HEK293 (cell line): ENCODE results near the gene AKT1.
A peak's percentile ranks its signal among the peaks of the same experiment; 100 is the strongest.

Source experiments
- KLF9 ChIP-seq: fragments of 450-650 bp; formaldehyde crosslinking; IDR thresholded peaks from 2 replicates; pipeline ENCODE4 v1.5.1; 2016; ENCODE audit warnings: missing biosample characterization, missing genetic modification characterization, low read depth
- PATZ1 ChIP-seq: fragments of 450-650 bp; formaldehyde crosslinking; IDR thresholded peaks from 2 replicates; pipeline ENCODE4 v1.5.1; 2016; ENCODE audit warnings: missing biosample characterization, missing genetic modification characterization
- PBX3 ChIP-seq: sonication (generic); formaldehyde crosslinking; IDR thresholded peaks from 2 replicates; pipeline ENCODE4 v1.8.1; 2022; ENCODE audit warnings: mild to moderate bottlenecking, moderate library complexity, missing genetic modification reagents
- TSHZ1 ChIP-seq: fragments of 450-650 bp; formaldehyde crosslinking; IDR thresholded peaks from 2 replicates; pipeline ENCODE4 v1.5.1; 2016; ENCODE audit warnings: missing biosample characterization, missing genetic modification characterization, borderline replicate concordance
- YY2 ChIP-seq: fragments of 450-650 bp; formaldehyde crosslinking; IDR thresholded peaks from 2 replicates; pipeline ENCODE4 v1.5.1; 2016; ENCODE audit warnings: missing biosample characterization, missing genetic modification characterization
- ZBTB17 ChIP-seq: fragments of 450-650 bp; formaldehyde crosslinking; IDR thresholded peaks from 2 replicates; pipeline ENCODE4 v1.5.1; 2016; ENCODE audit warnings: missing biosample characterization, missing genetic modification characterization
- ZBTB20 ChIP-seq: fragments of 450-650 bp; formaldehyde crosslinking; IDR thresholded peaks from 2 replicates; pipeline ENCODE4 v1.5.1; 2016; ENCODE audit warnings: missing biosample characterization, missing genetic modification characterization
- ZBTB26 ChIP-seq: fragments of 450-650 bp; formaldehyde crosslinking; optimal IDR thresholded peaks from 2 replicates; pipeline ENCODE3; 2016; ENCODE audit warnings: missing biosample characterization, mild to moderate bottlenecking, missing genetic modification characterization
- ZFP69B ChIP-seq: fragments of 450-650 bp; formaldehyde crosslinking; IDR thresholded peaks from 2 replicates; pipeline ENCODE4 v1.5.1; 2016; ENCODE audit warnings: missing biosample characterization, missing genetic modification characterization
- ZNF132 ChIP-seq: fragments of 450-650 bp; formaldehyde crosslinking; IDR thresholded peaks from 2 replicates; pipeline ENCODE4 v1.5.1; 2017; ENCODE audit warnings: missing biosample characterization, missing genetic modification characterization, borderline replicate concordance
- ZNF146 ChIP-seq: fragments of 450-650 bp; formaldehyde crosslinking; IDR thresholded peaks from 2 replicates; pipeline ENCODE4 v1.5.1; 2016; ENCODE audit warnings: missing biosample characterization, missing genetic modification characterization
- ZNF280D ChIP-seq: fragments of 450-650 bp; formaldehyde crosslinking; IDR thresholded peaks from 2 replicates; pipeline ENCODE4 v1.5.1; 2016; ENCODE audit warnings: missing biosample characterization, missing genetic modification characterization
- ZNF302 ChIP-seq: fragments of 450-650 bp; formaldehyde crosslinking; IDR thresholded peaks from 2 replicates; pipeline ENCODE4 v1.5.1; 2016; ENCODE audit warnings: missing biosample characterization, missing genetic modification characterization, low read depth
- ZNF416 ChIP-seq: fragments of 450-650 bp; formaldehyde crosslinking; IDR thresholded peaks from 2 replicates; pipeline ENCODE4 v1.5.1; 2016; ENCODE audit warnings: missing biosample characterization, missing genetic modification characterization
- ZNF449 ChIP-seq: fragments of 450-650 bp; formaldehyde crosslinking; IDR thresholded peaks from 2 replicates; pipeline ENCODE4 v1.5.1; 2017; ENCODE audit warnings: missing biosample characterization, mild to moderate bottlenecking, missing genetic modification characterization, moderate library complexity
- ZNF473 ChIP-seq: fragments of 450-650 bp; formaldehyde crosslinking; IDR thresholded peaks from 2 replicates; pipeline ENCODE4 v1.5.1; 2017; ENCODE audit warnings: missing biosample characterization, missing genetic modification characterization
- ZNF48 ChIP-seq: fragments of 450-650 bp; formaldehyde crosslinking; IDR thresholded peaks from 2 replicates; pipeline ENCODE4 v1.5.1; 2016; ENCODE audit warnings: missing biosample characterization, missing genetic modification characterization
- ZNF513 ChIP-seq: fragments of 450-650 bp; IDR thresholded peaks from 2 replicates; pipeline ENCODE4 v1.5.1; 2018; ENCODE audit warnings: missing biosample characterization, missing genetic modification characterization
- ZNF660 ChIP-seq: fragments of 450-650 bp; IDR thresholded peaks from 2 replicates; pipeline ENCODE4 v1.5.1; 2018; ENCODE audit warnings: missing biosample characterization, mild to moderate bottlenecking, missing genetic modification characterization
- ZNF664 ChIP-seq: fragments of 450-650 bp; formaldehyde crosslinking; IDR thresholded peaks from 2 replicates; pipeline ENCODE4 v1.5.1; 2016; ENCODE audit warnings: missing biosample characterization, missing genetic modification characterization
- ZNF747 ChIP-seq: fragments of 450-650 bp; formaldehyde crosslinking; IDR thresholded peaks from 2 replicates; pipeline ENCODE4 v1.5.1; 2016; ENCODE audit warnings: missing biosample characterization, missing genetic modification characterization

Gene AKT1

GRCh38 chr14:104805326-104805678 is 9.8 kb upstream of the AKT1 start (continued):
- TF ChIP-seq ZNF280D (tag by site-specific recombination): no peak
- TF ChIP-seq ZFP69B (tag by site-specific recombination): peak; percentile 67; the same call in 1 of the 2 replicates
- TF ChIP-seq ZNF48 (tag by site-specific recombination): no peak
- no peak for TF ChIP-seq ZNF416 (tag by site-specific recombination)
- TF ChIP-seq TSHZ1 (tag by site-specific recombination): peak; percentile 67; the same call in 1 of the 2 replicates
- TF ChIP-seq PATZ1 (tag by site-specific recombination): peak; percentile 89
- TF ChIP-seq ZBTB17 (tag by site-specific recombination): peak; percentile 71
- peak; percentile 57; the same call in 1 of the 2 replicates for TF ChIP-seq ZNF449 (tag by site-specific recombination)
- no peak for TF ChIP-seq YY2 (tag by site-specific recombination)
- TF ChIP-seq ZNF132 (tag by site-specific recombination): no peak
- TF ChIP-seq ZNF664 (tag by site-specific recombination): no peak
- no peak for TF ChIP-seq PBX3 (CRISPR knock-in tag)
- peak; percentile 74 for TF ChIP-seq KLF9
- TF ChIP-seq ZNF302: no peak
- TF ChIP-seq ZBTB26: peak; percentile 11
- TF ChIP-seq ZNF660 (tag by site-specific recombination): no peak
- no peak for TF ChIP-seq ZNF513 (tag by site-specific recombination)
- TF ChIP-seq ZNF146 (tag by site-specific recombination): no peak
- no peak for TF ChIP-seq ZNF473 (tag by site-specific recombination)
- TF ChIP-seq ZBTB20 (tag by site-specific recombination): peak; percentile 82
- no peak for TF ChIP-seq ZNF747
